ENCODE results near the gene SEMA3E. TPM values are rescaled to one million over a fixed set of nuclear protein-coding genes. Genes with fewer than 3 reads are reported as not detected.

The SEMA3E gene
- total RNA-seq, 4 donors from 2014 or later: 1.0 to 2.2 (median 2.0) TPM

DNA sequence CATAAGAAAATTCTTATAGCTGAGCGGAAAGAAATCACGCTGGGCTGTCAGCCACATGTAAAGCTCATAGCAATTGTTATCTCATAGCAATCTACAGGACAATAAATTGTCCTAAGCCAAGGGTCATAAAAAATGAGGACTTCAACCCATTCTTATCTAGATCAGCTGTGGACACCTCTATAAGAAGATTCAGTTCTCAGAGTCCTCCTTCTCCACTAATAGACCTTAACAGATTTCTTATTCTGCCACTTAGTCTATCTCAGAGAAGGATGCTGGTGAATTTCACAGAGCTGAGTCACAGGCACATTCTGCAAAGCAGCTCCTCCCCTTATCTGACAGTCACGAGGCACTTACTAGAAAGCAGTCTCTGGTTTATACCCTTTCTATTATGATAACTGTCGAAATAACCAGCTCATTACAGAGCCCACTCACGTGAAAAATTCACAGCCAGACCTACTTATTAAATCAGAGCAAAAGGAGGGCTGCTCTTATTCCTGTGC, 300.9 kb downstream of the SEMA3E start:
- Histone ChIP-seq H3K36me3 (no peaks in the 10 kb centered on the region), H3K4me1 (no peaks in the 10 kb centered on the region), H3K4me3 (no peak overlapping the region), H3K9me3 (no peaks in the 10 kb centered on the region), H3K27ac (no peak overlapping the region), H3K27me3 (no peaks in the 10 kb centered on the region)
- TF ChIP-seq, protein P1, sequence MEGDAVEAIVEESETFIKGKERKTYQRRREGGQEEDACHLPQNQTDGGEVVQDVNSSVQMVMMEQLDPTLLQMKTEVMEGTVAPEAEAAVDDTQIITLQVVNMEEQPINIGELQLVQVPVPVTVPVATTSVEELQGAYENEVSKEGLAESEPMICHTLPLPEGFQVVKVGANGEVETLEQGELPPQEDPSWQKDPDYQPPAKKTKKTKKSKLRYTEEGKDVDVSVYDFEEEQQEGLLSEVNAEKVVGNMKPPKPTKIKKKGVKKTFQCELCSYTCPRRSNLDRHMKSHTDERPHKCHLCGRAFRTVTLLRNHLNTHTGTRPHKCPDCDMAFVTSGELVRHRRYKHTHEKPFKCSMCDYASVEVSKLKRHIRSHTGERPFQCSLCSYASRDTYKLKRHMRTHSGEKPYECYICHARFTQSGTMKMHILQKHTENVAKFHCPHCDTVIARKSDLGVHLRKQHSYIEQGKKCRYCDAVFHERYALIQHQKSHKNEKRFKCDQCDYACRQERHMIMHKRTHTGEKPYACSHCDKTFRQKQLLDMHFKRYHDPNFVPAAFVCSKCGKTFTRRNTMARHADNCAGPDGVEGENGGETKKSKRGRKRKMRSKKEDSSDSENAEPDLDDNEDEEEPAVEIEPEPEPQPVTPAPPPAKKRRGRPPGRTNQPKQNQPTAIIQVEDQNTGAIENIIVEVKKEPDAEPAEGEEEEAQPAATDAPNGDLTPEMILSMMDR (IDR thresholded peaks at IDR 0.05): no peak
- TF ChIP-seq POLR2AphosphoS5 (IDR thresholded peaks at IDR 0.05) (no peak), EP300 (IDR thresholded peaks at IDR 0.05) (no peak), POLR2A (IDR thresholded peaks at IDR 0.05) (no peak)
- no peak for DNase-seq (ENCODE audit: low spot score in 2 of 2)
- WGBS: 33% methylated on average over 5 of the region's 5 CpGs

DNA sequence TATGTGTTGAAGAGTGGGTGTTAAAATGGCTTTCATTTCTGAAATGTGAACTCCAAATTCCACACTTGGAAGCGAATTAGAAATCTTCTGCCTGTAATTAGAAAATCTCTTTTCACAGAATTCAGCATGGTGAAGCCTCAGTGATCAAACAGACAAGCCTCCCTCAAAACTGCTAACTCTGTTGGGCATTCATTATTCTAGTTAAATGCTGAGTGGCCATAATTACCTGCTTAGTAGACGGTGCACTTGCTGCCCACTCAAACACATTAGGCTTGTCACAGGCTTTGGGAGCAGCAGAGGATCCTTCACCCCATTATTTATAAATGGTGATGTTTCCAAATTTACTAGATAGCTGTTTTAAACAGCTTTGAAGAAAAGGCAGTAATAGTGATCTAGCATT, 309.0 kb downstream of the SEMA3E start:
- Histone ChIP-seq H3K27me3 (no peaks in the 10 kb centered on the region), H3K4me3 (no peak overlapping the region), H3K4me1 (no peaks in the 10 kb centered on the region), H3K36me3 (no peaks in the 10 kb centered on the region), H3K27ac (no peak overlapping the region), H3K9me3 (peaks cover 4% of the 10 kb centered on the region)
- no peak for DNase-seq (ENCODE audit: low spot score in 2 of 2)
- WGBS: 75% methylated on average over 2 of the region's 2 CpGs
- TF ChIP-seq POLR2A (IDR thresholded peaks at IDR 0.05): no peak
- TF ChIP-seq, protein P1 (IDR thresholded peaks at IDR 0.05): no peak
- no peak for TF ChIP-seq POLR2AphosphoS5 (IDR thresholded peaks at IDR 0.05)
- no peak for TF ChIP-seq EP300 (IDR thresholded peaks at IDR 0.05)

DNA sequence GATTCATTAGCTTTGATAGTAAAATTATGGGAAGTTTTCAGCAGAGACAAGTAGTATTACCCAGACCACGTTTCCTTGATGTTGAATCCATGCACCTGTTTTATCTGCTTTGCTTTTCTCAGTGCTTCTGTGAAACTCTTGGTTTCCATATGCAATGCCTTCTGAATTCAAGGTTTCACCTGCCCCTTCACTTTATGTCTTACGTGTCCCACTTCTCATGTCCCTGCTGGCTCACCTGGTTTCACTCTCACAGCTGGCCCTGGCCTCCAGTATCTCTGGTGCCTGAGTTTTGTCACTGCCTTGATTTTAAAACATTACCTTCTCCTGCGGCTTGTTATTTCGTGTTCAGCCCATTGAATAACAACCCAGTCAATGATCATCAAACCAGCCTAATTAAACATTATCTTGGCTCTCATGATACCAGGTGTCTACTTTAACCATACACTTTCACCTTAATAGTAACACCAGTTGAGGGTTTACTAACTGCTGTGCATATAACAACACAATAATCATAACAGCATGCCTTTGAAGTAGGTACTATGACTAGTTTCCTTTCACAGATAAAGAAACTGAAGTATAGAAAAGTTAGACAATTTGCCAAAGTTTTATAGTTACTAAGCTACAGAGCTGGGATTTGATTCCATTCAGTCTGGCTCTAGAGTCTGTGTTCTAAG, 310.5 kb downstream of the SEMA3E start:
- 81% methylated on average over 4 of the region's 4 CpGs for WGBS

DNA sequence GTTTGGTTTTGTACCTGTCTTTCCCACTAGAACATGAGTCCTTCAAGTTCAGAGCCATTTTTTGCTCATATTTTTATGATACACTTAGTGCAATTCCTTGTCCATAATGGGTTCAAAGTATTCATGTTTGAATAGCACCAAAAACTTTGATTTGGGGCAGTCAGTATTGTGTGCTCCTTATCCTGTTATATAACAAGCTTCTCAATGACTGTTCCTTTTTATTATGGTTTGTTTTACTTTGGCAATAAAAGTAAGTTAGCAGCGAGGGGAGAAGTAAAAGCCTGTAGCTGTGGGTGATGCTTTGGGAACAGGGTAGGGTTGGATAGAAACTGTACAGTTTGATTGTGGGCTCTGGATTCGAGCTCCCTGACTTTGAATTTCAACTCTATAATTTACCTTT, 311.9 kb downstream of the SEMA3E start:
- H3K27ac ChIP-seq: no peak overlapping the region
- H3K27me3 ChIP-seq: no peaks in the 10 kb centered on the region
- no peak overlapping the region for H3K4me3 ChIP-seq
- H3K36me3 ChIP-seq: no peaks in the 10 kb centered on the region
- H3K9me3 ChIP-seq: peaks cover 4% of the 10 kb centered on the region
- TF ChIP-seq POLR2A (IDR thresholded peaks at IDR 0.05): no peak
- TF ChIP-seq, protein P1 (IDR thresholded peaks at IDR 0.05): no peak
- TF ChIP-seq EP300 (IDR thresholded peaks at IDR 0.05): no peak
- no peak for TF ChIP-seq POLR2AphosphoS5 (IDR thresholded peaks at IDR 0.05)
- no peak for DNase-seq (ENCODE audit: low spot score in 2 of 2)
- no peaks in the 10 kb centered on the region for H3K4me1 ChIP-seq
- 72% methylated on average over 2 of the region's 2 CpGs for WGBS

More for the DNA sequence above, 310.5 kb downstream of the SEMA3E start:
- H3K27me3 ChIP-seq: no peaks in the 10 kb centered on the region
- no peaks in the 10 kb centered on the region for H3K4me1 ChIP-seq
- H3K4me3 ChIP-seq: no peak overlapping the region
- no peak overlapping the region for H3K27ac ChIP-seq
- peaks cover 4% of the 10 kb centered on the region for H3K9me3 ChIP-seq
- TF ChIP-seq POLR2A (IDR thresholded peaks at IDR 0.05) (no peak), EP300 (IDR thresholded peaks at IDR 0.05) (no peak), POLR2AphosphoS5 (IDR thresholded peaks at IDR 0.05) (no peak)
- TF ChIP-seq, protein P1 (IDR thresholded peaks at IDR 0.05): no peak
- no peaks in the 10 kb centered on the region for H3K36me3 ChIP-seq
- no peak for DNase-seq (ENCODE audit: low spot score in 2 of 2)

DNA sequence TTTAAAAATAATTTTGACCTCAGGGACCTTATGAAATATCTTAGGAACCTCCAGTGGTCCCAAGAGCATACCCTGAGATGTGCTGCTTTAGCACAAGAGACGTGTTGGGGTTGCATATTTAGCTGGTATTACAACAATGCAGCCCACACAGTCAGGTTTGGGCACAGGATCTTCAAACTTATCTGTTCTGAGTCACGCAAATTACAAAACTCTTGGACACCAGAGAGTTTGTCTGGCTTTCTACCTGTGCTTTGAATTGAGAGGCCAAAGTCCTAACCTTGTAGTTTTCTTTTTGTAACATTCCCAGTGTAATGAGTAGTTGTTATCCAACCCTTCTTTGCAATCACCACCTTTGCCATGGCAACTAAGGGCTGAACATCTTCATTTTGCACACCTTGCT, 322.7 kb downstream of the SEMA3E start:
- no peaks in the 10 kb centered on the region for H3K27me3 ChIP-seq
- 66% methylated on average over 2 of the region's 2 CpGs for WGBS
- no peaks in the 10 kb centered on the region for H3K4me1 ChIP-seq
- no peak overlapping the region for H3K4me3 ChIP-seq
- no peaks in the 10 kb centered on the region for H3K9me3 ChIP-seq
- TF ChIP-seq POLR2A (IDR thresholded peaks at IDR 0.05) (no peak), EP300 (IDR thresholded peaks at IDR 0.05) (no peak), POLR2AphosphoS5 (IDR thresholded peaks at IDR 0.05) (no peak)
- TF ChIP-seq, protein P1 (IDR thresholded peaks at IDR 0.05): no peak
- DNase-seq (ENCODE audit: low spot score in 2 of 2): no peak
- H3K27ac ChIP-seq: no peak overlapping the region
- no peaks in the 10 kb centered on the region for H3K36me3 ChIP-seq

Measured in suprapubic skin (tissue), 4 donors.